NK-92 treated with Interleukin-12 subunit alpha and Interleukin-12 subunit beta, amount 100 ng/mL, for 24 hours (cell line): ENCODE measurements around the gene DNTTIP2.
A peak's percentile ranks its signal among the peaks of the same experiment; 100 is the strongest.
"Not testable (repeated sequence)": the region's sequence is repeated elsewhere in the genome, so short reads cannot be mapped to it uniquely, and the experiment has no call there.

Source experiments
- DNase-seq: peaks from one replicate; lab custom pipeline; 2025; lab: John Stamatoyannopoulos, UW

The DNTTIP2 gene

DNA sequence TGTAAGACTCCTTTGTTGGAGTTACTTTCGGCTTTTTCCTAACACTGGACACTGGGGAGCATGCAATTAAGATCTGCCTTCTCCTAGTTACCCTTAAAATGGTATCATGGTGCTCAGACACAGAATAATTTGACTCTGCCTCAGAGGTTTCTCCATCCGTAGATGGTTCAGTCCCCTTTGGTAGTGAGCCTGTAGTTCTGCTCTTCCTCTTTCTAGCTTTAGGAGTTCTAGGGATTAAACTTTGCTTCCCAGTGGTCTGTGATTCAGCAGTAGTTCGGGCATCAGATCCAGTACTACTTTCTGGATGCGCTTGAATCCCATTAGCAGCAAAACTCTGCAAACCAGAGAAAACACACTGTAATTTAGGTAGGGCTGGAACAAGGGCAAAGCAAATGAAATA is 1.5 kb downstream of the DNTTIP2 start:
- no peak for DNase-seq

DNA sequence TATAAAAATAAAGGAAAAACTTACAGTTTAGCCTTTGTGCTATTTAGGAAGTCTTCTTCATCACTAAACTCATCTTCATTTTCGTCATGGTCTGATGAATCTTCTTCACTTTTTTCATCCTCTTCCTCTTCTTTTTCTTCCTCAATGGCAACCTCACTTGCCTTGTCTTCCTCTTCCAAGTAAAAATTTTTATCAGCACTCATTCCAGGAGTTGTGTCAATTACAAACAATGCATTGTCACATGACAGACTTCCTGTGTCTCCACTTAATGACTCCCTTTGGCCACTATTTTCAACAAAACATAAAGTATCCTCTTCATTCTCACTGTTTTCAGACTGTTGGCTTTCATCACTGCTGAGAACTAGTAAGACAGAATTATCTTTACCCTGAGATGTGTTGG is 2.8 kb downstream of the DNTTIP2 start:
- DNase-seq, result no peak

DNA sequence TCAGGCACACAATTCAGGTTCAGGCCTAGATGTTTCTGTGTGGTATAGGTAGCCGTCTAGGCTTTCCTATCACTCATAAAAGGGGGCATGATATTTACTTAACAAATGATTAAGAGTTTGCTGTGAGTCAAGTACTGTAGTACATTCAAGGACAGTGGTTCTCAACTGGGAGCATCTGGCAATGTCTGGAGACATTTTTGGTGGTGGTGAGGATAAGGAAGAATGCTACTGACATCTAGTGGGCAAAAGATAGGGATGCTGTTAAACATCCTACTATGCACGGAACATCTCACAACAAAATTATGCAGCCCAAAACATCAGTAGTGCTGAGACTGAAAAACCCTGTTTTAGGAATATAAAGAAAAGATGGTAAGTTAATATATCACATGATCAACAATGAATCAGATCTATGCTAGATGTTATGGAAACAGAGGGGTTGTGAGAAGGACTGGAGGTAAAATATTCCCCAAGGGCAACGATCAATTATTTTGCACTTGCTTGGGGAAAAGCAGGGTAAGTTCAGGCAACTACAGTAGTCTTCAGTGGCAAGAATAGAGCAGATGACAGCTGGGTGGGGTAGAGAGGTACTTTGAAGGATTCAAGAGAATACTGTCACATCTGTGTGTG is 4.9 kb downstream of the DNTTIP2 start:
- DNase-seq, result no peak

GRCh38 chr1:93871366-93871765 is 7.6 kb downstream of the DNTTIP2 start:
- DNase-seq, result no peak

- no peak for DNase-seq
Measured at GRCh38 chr1:93869653-93870052, 9.4 kb downstream of the DNTTIP2 start.

GRCh38 chr1:93868492-93868891 is 10.5 kb downstream of the DNTTIP2 start:
- not testable (repeated sequence) for DNase-seq

DNA sequence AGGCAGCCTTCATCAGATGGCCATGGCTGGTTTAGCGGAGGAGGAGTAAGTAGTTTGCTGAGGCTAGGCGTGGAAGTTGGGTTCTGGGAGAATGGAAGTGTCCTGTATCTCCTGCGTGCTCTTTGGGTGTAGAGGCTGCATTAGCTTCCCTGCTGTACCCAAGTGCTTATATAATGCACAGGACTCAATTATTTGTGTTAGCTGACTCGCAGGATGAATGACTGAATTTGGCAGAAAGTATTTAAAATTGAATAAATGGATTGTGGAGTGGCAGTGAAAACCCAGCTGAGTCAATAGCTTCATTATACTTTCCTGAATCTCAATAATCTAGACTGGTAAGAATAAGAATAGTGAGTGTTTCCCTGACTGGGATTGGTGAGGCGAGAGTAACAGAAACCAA is 13.8 kb downstream of the DNTTIP2 start:
- DNase-seq, result no peak

- no peak for DNase-seq
Measured at GRCh38 chr1:93864175-93864574, 14.8 kb downstream of the DNTTIP2 start.

DNA sequence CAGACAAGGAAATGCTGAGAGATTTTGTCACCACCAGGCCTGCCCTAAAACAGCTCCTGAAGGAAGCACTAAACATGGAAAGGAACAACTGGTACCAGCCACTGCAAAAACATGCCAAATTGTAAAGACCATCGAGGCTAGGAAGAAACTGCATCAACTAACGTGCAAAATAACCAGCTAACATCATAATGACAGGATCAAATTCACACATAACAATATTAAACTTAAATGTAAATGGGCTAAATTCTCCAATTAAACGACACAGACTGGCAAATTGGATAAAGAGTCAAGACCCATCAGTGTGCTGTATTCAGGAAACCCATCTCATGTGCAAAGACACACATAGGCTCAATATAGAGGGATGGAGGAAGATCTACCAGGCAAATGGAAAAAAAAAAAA is 21.4 kb downstream of the DNTTIP2 start:
- DNase-seq, result not testable (repeated sequence)

DNA sequence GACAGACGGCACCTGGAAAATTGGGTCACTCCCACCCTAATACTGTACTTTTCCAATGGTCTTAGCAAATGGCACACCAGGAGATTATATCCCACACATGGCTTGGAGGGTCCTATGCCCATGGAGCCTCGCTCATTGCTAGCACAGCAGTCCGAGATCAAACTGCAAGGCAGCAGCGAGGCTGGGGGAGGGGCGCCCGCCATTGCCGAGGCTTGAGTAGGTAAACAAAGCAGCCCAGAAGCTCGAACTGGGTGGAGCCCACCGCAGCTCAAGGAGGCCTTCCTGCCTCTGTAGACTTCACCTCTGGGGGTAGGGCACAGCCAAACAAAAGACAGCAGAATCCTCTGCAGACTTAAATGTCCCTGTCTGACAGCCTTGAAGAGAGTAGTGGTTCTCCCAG is 23.0 kb downstream of the DNTTIP2 start:
- DNase-seq, result not testable (repeated sequence)

DNA sequence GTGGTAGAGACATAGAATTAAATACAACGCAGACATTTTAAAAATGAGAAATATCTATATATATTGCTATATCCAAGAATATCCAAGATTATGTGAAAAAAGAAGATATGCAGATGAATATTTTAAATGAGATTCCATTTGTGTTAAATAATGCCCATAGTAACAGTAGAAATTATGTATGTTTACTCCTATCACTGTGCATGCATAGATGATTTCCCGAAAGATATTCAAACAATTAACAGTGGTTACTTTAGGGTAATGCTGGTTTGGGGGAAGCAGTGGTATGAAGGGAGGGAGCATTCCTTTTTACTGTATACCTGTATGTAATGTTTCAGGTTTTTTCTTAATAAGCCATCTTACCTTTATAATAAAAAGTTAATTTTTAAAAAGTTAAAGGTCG is 25.1 kb downstream of the DNTTIP2 start:
- DNase-seq, result no peak

- no peak for DNase-seq
Measured at GRCh38 chr1:93851878-93852277, 27.1 kb downstream of the DNTTIP2 start.

DNA sequence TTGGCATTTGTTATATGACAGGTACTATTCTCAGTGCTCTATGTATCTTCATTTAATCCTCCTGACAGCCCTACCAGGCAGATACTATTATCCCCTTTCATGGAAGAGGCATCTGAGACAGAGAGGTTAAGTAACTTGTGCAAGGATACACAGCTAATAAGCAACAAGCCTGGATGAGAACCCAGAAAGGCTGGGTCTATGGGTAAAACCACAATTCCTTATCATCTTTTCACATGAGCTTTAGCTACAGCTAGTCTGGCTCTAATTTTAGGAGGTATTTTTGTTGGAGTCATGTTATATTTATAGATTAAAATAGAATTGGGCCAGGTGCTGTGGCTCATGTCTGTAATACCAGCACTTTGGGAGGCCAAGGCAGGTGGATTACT is 27.7 kb downstream of the DNTTIP2 start:
- no peak for DNase-seq

DNA sequence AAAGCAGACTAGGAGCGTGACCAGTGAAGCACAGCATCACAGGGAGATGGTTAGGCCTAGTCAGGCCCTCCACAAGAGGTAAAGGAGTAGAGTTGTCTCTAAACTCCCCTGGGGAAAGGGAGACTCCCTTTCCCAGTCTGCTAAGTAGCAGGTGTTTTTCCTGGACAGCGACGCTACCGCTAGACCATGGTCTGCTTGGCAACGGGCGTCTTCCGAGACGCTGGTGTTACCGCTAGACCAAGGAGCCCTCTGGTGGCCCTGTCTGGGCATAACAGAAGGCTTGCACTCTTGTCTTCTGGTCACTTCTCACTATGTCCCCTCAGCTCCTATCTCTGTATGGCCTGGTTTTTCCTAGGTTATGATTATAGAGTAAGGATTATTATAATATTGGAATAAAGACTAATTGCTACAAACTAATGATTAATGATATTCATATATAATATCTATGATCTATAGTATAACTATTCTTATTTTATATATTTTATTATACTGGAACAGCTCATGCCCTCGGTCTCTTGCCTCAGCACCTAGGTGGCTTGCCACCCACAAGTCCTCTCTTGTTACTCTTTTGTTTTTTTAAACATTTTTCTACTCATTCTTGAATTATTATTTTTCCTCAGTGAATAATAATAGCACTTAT is 28.2 kb downstream of the DNTTIP2 start:
- DNase-seq, result peak; percentile 49

GRCh38 chr1:93848350-93848883 is 30.6 kb downstream of the DNTTIP2 start:
- no peak for DNase-seq

- DNase-seq, result peak; percentile 57
Measured at GRCh38 chr1:93847811-93848288, 31.2 kb downstream of the DNTTIP2 start.

GRCh38 chr1:93846992-93847810 is 31.8 kb downstream of the DNTTIP2 start:
- DNase-seq, result peak; percentile 89

GRCh38 chr1:93846206-93846991 is 32.6 kb downstream of the DNTTIP2 start:
- DNase-seq, result peak; percentile 88

DNA sequence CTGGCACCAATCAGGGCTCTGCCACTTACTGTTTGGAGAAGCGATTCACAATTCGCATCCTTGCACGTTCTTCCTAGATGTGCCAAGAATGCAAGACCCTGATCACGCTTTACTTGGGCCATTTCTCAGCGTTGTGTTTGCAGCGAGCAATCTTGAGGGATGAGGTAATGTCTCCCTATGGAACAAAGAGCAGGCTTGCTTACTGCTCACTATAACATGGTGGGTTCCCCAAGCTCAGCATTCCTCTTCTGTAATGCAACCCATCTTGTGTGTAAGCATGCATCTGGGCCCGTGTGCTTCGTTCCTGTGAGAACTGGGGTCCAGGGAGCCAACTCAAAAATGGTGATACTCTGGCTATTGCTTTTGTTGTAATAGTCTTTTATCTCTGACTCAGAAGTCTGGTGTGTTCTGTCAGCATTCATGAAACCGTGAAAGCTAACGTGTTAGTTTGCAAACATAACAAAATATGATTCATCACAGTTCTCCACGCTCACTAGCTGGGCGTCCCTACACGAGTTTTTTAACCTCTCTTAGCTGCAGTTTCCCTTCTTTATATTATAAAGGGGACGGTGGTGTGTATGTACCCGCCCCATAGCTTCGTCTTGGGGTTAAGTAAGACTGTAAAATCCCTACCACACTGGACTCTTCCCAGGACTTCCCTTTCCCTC is 33.3 kb downstream of the DNTTIP2 start:
- DNase-seq, result no peak

DNA sequence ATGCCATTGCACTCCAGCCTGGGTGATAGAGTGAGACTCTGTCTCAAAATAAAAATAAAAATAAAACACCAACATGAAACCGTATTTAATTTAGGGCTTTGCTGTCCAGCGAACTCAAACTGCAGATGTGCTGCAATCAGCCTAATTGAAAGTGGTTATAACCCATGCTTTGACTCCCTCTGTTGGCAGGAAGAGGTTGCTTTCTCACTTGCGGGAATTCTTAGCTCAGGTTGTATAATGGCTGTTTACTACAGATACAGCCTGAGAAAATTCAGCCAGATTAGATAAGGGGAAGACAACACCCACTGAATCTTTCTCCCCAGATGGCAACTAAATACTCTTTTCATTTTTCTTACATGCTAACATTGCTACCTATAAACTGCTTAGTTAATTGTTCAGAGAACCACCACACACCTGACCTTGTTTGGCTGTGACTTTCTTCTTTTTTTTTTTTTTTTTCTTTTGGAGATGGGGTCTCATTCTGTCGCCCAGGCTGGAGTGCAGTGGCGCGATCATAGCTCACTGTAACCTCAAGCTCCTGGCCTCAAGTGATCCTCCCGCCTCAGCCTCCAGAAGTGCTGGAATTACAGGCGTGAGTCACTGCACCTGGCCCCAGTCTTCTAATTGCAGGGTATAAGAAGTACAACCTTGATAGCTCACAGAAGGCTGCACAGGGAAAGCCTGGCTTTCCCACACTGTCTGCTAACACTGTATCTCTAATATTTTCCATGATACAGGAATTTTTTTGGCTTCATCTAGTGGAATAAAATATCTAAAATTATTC is 34.6 kb downstream of the DNTTIP2 start:
- peak; percentile 3 for DNase-seq
